ENCODE data around the gene MYL10. TPM values are rescaled to one million over a fixed set of nuclear protein-coding genes. Genes with fewer than 3 reads are reported as not detected.

The MYL10 gene
- polyA plus RNA-seq, 1 donor from 2014 or later: not detected

- no peak overlapping the region for H3K27ac ChIP-seq (ENCODE audit: low read length)
- H3K9me2 ChIP-seq (ENCODE audit: insufficient read depth, low read length): no peaks in the 10 kb centered on the region
- H3F3A ChIP-seq (ENCODE audit: insufficient read depth, low read length, poor library complexity, severe bottlenecking): no peaks in the 10 kb centered on the region
- no peak overlapping the region for H3K4me3 ChIP-seq (ENCODE audit: low read length)
- H3K9ac ChIP-seq (ENCODE audit: low read length): no peak overlapping the region
- no peak overlapping the region for H3K4me2 ChIP-seq (ENCODE audit: low read length)
- no peaks in the 10 kb centered on the region for H3K36me3 ChIP-seq (ENCODE audit: insufficient read depth, low read length)
- TF ChIP-seq EZH2 (IDR thresholded peaks at IDR 0.05; ENCODE audit: borderline replicate concordance, insufficient read depth, low read length, poor library complexity, severe bottlenecking) (no peak), REST (IDR thresholded peaks at IDR 0.05; ENCODE audit: borderline replicate concordance) (no peak), MXI1 (conservative IDR thresholded peaks at IDR 0.05; ENCODE audit: poor library complexity, severe bottlenecking) (no peak), EP300 (conservative IDR thresholded peaks at IDR 0.05; ENCODE audit: poor library complexity, severe bottlenecking) (no peak), CTCF (IDR thresholded peaks at IDR 0.05; ENCODE audit: poor library complexity, severe bottlenecking) (no peak), SMC3 (conservative IDR thresholded peaks at IDR 0.05; ENCODE audit: poor library complexity) (no peak), POLR2AphosphoS5 (IDR thresholded peaks at IDR 0.05) (no peak), TAF1 (IDR thresholded peaks at IDR 0.05; ENCODE audit: low read depth) (no peak), RAD21 (conservative IDR thresholded peaks at IDR 0.05) (no peak)
- no peaks in the 10 kb centered on the region for H3K9me3 ChIP-seq (ENCODE audit: low read length)
- no peaks in the 10 kb centered on the region for H3K27me3 ChIP-seq (ENCODE audit: insufficient read depth, low read depth, low read length)
- H3K79me2 ChIP-seq (replicated peaks; ENCODE audit: insufficient read depth, low read length): no peaks in the 10 kb centered on the region
- H4K20me1 ChIP-seq (ENCODE audit: insufficient read depth): no peaks in the 10 kb centered on the region
- no peak overlapping the region for H2AFZ ChIP-seq (ENCODE audit: low read depth, low read length)
These were observed 35.3 kb upstream of the MYL10 start for GRCh38 chr7:101664436-101664835.

- H3F3A ChIP-seq (ENCODE audit: insufficient read depth, low read length, poor library complexity, severe bottlenecking): no peaks in the 10 kb centered on the region
- no peak overlapping the region for H3K4me2 ChIP-seq (ENCODE audit: low read length)
- H3K27ac ChIP-seq (ENCODE audit: low read length): no peak overlapping the region
- H3K79me2 ChIP-seq (replicated peaks; ENCODE audit: insufficient read depth, low read length): no peaks in the 10 kb centered on the region
- H3K9me2 ChIP-seq (ENCODE audit: insufficient read depth, low read length): no peaks in the 10 kb centered on the region
- no peak for TF ChIP-seq REST (IDR thresholded peaks at IDR 0.05; ENCODE audit: borderline replicate concordance)
- no peak for TF ChIP-seq MXI1 (conservative IDR thresholded peaks at IDR 0.05; ENCODE audit: poor library complexity, severe bottlenecking)
- TF ChIP-seq RAD21 (conservative IDR thresholded peaks at IDR 0.05): no peak
- TF ChIP-seq SMC3 (conservative IDR thresholded peaks at IDR 0.05; ENCODE audit: poor library complexity): no peak
- TF ChIP-seq POLR2AphosphoS5 (IDR thresholded peaks at IDR 0.05): no peak
- TF ChIP-seq TAF1 (IDR thresholded peaks at IDR 0.05; ENCODE audit: low read depth): no peak
- no peak for TF ChIP-seq EP300 (conservative IDR thresholded peaks at IDR 0.05; ENCODE audit: poor library complexity, severe bottlenecking)
- no peak overlapping the region for H3K9ac ChIP-seq (ENCODE audit: low read length)
- H3K36me3 ChIP-seq (ENCODE audit: insufficient read depth, low read length): no peaks in the 10 kb centered on the region
- H3K27me3 ChIP-seq (ENCODE audit: insufficient read depth, low read depth, low read length): no peaks in the 10 kb centered on the region
- no peak overlapping the region for H2AFZ ChIP-seq (ENCODE audit: low read depth, low read length)
- H3K4me3 ChIP-seq (ENCODE audit: low read length): no peak overlapping the region
- no peaks in the 10 kb centered on the region for H3K9me3 ChIP-seq (ENCODE audit: low read length)
- H4K20me1 ChIP-seq (ENCODE audit: insufficient read depth): no peaks in the 10 kb centered on the region
These were observed 34.7 kb upstream of the MYL10 start for GRCh38 chr7:101663747-101664146.

Measured in neural cell (in vitro differentiated cells).